PFSK-1 (cell line): Measurements from ENCODE around the gene WDR74.

Experiments used
- FOXP2 ChIP-seq: optimal IDR thresholded peaks from 2 replicates; pipeline ENCODE3; 2011; ENCODE audit warnings: borderline replicate concordance, control low read depth, inconsistent platforms; ENCODE audit not compliant: insufficient read depth; ENCODE audit errors: extremely low read length, extremely low read depth
- POLR2AphosphoS5 ChIP-seq: IDR thresholded peaks from 2 replicates; pipeline ENCODE4 v1.6.1; 2012; ENCODE audit warnings: low read depth, mild to moderate bottlenecking, control low read depth, low read length, moderate library complexity
- SIN3A ChIP-seq: IDR thresholded peaks from 2 replicates; pipeline ENCODE4 v1.6.1; 2012; ENCODE audit warnings: mild to moderate bottlenecking, low read length, moderate library complexity, borderline replicate concordance; ENCODE audit not compliant: insufficient read depth
- TAF1 ChIP-seq: IDR thresholded peaks from 2 replicates; pipeline ENCODE4 v1.6.1; 2012; ENCODE audit warnings: low read length, control low read depth, borderline replicate concordance; ENCODE audit not compliant: insufficient read depth
- TF ChIP-seq, protein P1 (sequence below), 2 experiments: IDR thresholded peaks; 2 replicates each; pipeline versions ENCODE4 v1.6.1 to v1.8.0; 2011 to 2012; ENCODE audit warnings: low read depth in 2 of 2, low read length in 2 of 2, control low read depth in 1 of 2, inconsistent platforms in 1 of 2, mild to moderate bottlenecking in 1 of 2, moderate library complexity in 1 of 2; ENCODE audit not compliant: insufficient read depth in 1 of 2

The WDR74 gene

DNA sequence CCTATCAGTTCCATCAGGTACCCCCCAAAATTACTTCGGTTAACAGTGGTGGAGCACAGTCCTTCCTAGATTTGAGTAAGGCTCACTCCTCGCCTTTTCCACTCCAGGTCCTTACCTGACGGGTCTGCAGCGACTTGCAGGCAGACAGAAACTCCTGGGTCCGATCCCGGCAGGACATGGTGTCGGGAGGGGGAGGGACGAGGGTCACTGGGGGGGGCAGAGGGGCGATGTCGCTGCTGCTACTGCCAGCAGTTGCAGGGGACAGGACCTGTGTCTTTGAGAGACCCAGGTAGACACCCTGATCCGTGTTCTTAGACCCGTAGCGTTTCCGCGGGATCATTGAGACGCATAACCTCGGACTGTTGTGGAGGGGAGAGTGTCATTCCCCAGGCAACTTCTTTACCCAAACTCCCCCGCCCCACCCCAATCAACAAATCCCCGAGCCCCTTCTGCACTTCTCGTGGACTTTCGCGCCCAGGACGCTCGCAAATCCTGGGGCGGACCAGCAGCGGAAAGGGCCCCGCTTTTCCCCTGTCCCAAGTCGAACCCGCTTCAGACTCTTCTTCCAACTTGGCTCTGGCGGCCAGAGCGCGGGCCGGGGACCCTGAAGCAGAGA lies 8.4 kb downstream of the WDR74 start:
- TF ChIP-seq, protein P1, sequence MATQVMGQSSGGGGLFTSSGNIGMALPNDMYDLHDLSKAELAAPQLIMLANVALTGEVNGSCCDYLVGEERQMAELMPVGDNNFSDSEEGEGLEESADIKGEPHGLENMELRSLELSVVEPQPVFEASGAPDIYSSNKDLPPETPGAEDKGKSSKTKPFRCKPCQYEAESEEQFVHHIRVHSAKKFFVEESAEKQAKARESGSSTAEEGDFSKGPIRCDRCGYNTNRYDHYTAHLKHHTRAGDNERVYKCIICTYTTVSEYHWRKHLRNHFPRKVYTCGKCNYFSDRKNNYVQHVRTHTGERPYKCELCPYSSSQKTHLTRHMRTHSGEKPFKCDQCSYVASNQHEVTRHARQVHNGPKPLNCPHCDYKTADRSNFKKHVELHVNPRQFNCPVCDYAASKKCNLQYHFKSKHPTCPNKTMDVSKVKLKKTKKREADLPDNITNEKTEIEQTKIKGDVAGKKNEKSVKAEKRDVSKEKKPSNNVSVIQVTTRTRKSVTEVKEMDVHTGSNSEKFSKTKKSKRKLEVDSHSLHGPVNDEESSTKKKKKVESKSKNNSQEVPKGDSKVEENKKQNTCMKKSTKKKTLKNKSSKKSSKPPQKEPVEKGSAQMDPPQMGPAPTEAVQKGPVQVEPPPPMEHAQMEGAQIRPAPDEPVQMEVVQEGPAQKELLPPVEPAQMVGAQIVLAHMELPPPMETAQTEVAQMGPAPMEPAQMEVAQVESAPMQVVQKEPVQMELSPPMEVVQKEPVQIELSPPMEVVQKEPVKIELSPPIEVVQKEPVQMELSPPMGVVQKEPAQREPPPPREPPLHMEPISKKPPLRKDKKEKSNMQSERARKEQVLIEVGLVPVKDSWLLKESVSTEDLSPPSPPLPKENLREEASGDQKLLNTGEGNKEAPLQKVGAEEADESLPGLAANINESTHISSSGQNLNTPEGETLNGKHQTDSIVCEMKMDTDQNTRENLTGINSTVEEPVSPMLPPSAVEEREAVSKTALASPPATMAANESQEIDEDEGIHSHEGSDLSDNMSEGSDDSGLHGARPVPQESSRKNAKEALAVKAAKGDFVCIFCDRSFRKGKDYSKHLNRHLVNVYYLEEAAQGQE (IDR thresholded peaks at IDR 0.05; ENCODE audit: insufficient read depth in 1 of 2, low read depth in 2 of 2, low read length in 2 of 2) = no peak
- TF ChIP-seq POLR2AphosphoS5 = no peak
- TF ChIP-seq FOXP2 = no peak
- no peak for TF ChIP-seq SIN3A
- no peak for TF ChIP-seq TAF1

DNA sequence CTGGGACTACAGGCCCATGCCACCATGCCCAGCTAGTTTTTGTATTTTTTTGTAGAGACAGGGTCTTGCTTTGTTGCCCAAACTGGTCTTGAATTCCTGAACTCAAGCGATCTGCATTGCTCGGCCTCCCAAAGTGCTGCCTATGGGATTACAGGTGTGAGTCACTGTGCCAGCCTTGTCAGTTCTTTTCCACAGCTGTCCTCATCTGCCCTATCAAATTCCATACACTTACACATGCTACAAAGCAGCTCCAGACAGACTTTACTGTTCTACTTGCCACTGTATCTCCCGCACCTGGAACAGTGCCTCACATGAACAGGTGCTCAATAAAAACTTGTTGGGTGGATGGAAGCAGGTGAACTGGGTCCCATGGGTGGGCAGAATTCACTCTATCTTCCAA lies 15.7 kb downstream of the WDR74 start:
- no peak for TF ChIP-seq TAF1
- TF ChIP-seq, protein P1 (IDR thresholded peaks at IDR 0.05; ENCODE audit: insufficient read depth in 1 of 2, low read depth in 2 of 2, low read length in 2 of 2) = no peak
- TF ChIP-seq SIN3A = no peak
- TF ChIP-seq POLR2AphosphoS5 = no peak
- no peak for TF ChIP-seq FOXP2

DNA sequence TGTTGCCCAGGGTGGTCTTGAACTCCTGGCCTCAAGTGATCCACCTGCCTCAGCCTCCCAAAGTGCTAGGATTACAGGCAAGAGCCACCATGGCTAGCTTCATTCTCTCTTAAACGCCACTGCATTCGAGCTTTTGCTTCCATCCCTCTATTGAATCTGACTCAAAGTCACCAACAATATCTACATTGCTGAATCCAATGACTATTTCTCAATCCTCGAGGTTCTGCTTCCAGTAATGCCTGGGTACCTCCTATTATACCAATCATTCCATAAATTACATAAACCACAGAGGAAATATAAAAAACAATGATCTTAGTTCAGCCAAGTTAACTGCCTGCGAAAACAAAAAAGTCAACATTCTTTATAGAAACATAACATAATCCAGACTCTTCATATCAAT lies 22.3 kb downstream of the WDR74 start:
- TF ChIP-seq, protein P1 (IDR thresholded peaks at IDR 0.05; ENCODE audit: insufficient read depth in 1 of 2, low read depth in 2 of 2, low read length in 2 of 2) = no peak
- TF ChIP-seq TAF1 (no peak), POLR2AphosphoS5 (no peak), SIN3A (no peak), FOXP2 (no peak)

DNA sequence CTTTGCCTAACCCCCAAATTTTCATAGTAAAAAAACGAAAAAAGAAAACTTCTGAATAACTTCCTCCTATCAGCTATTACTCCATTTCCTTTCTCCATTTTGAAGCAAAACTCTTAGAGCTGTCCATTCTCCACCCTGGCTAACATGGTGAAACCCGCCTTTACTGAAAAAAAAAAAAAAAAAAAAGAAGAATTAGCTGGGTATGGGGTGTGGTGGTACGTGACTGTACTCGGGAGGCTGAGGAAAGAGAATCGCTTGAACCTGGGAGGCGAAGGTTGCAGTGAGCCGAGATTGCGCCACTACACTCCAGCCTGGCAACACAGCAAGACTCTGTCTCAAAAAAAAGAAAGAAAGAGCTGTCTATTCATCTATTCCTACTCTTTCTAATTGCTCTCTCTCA lies 22.8 kb downstream of the WDR74 start:
- TF ChIP-seq FOXP2 (no peak), SIN3A (no peak), TAF1 (no peak), POLR2AphosphoS5 (no peak)
- TF ChIP-seq, protein P1 (IDR thresholded peaks at IDR 0.05; ENCODE audit: insufficient read depth in 1 of 2, low read depth in 2 of 2, low read length in 2 of 2) = no peak

DNA sequence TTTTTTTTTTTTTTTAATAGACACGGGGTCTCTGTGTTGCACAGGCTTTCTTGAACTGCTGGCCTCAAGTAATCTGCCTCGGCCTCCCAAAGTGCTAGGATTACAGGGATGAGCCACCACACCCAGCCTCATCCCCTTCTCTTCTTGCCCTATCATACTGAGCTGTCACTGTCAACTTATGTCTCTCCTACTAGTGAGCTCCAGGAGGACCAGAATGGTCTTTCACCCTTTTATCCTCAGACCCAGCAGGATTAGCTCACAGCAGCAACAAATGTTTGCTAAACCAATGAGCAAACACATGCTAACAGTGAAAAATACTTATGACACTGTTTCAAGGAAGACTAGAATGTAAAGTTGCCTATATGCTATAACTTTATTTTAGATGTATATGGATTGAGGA lies 27.7 kb downstream of the WDR74 start:
- TF ChIP-seq, protein P1 (IDR thresholded peaks at IDR 0.05; ENCODE audit: insufficient read depth in 1 of 2, low read depth in 2 of 2, low read length in 2 of 2) = no peak
- TF ChIP-seq SIN3A = no peak
- TF ChIP-seq TAF1 = no peak
- no peak for TF ChIP-seq POLR2AphosphoS5
- TF ChIP-seq FOXP2 = no peak
